K562 (cell line): Measurements from ENCODE around the gene KCNJ2. TPM values are rescaled to one million over a fixed set of nuclear protein-coding genes. Genes with fewer than 3 reads are reported as not detected.

ENCODE experiments used
- ATAC-seq: fragments of 200-7000 bp; cut with Tn5 transposase; 3 replicates; pipeline ENCODE4 v1.9.1; 2020; ENCODE audit warnings: moderate library complexity
- BruUV-seq: library from RNA; stranded (reverse); fragments of 400-500 nt; replicated peaks from 2 replicates; lab custom pipeline; 2021; lab: Mats Ljungman, UMichigan
- CTCF ChIA-PET: fragments of 300-600 bp; formaldehyde crosslinking; extraction: SDS; loops from one replicate; lab custom pipeline; 2021; ENCODE audit warnings: low intra/inter-chr PET ratio; lab: Yijun Ruan, JAX
- POLR2A ChIA-PET: fragments of 300-600, 350-650 bp; sonication (Branson Sonifier 250); formaldehyde crosslinking; extraction: SDS; loops from one replicate; lab custom pipeline; 2021; ENCODE audit warnings: antibody characterized with exemption, inconsistent platforms; lab: Yijun Ruan, JAX
- DNase-seq, 4 experiments: peaks; one replicate each; pipeline versions ENCODE4 v3.0.0 to v3.0.0-alpha.2; 2011 to 2018; ENCODE audit warnings: low spot score in 3 of 4, mixed read lengths in 3 of 4; ENCODE audit errors: extremely low read depth in 1 of 4
- FAIRE-seq: peaks from 2 replicates; lab custom pipeline; 2011; peaks lifted over from hg19 to GRCh38; lab: Jason Lieb, UNC
- H2AFZ ChIP-seq: 2 replicates; pipeline ENCODE4 v1.6.0; 2011; ENCODE audit warnings: low read depth, low read length, control low read depth, inconsistent platforms
- H3K27ac ChIP-seq: fragments of 200-600 bp; 3 replicates; pipeline ENCODE4 v1.8.0; 2011; ENCODE audit warnings: low read depth, mild to moderate bottlenecking, control low read depth, inconsistent platforms, low read length, moderate library complexity, mixed read lengths; ENCODE audit errors: extremely low read depth
- H3K27me3 ChIP-seq, 2 experiments: fragments of 300-600 bp in 1 of 2; 2 replicates in 1 of 2; 3 replicates in 1 of 2; pipeline versions ENCODE4 v1.6.0 to v1.8.0; 2011; ENCODE audit warnings: inconsistent platforms in 2 of 2, low read length in 2 of 2, mild to moderate bottlenecking in 1 of 2, mixed read lengths in 1 of 2, moderate library complexity in 1 of 2; ENCODE audit not compliant: control insufficient read depth in 2 of 2, insufficient read depth in 2 of 2
- H3K36me3 ChIP-seq: fragments of 300-600 bp; 3 replicates; pipeline ENCODE4 v1.8.0; 2011; ENCODE audit warnings: mild to moderate bottlenecking, low read length, inconsistent platforms; ENCODE audit not compliant: control insufficient read depth, insufficient read depth
- H3K4me1 ChIP-seq, 2 experiments: fragments of 200-600 bp in 1 of 2; replicated peaks in 1 of 2; 2 replicates in 1 of 2; 3 replicates in 1 of 2; pipeline versions ENCODE4 v1.5.1 to v1.8.0; 2011; ENCODE audit warnings: inconsistent platforms in 2 of 2, low read length in 2 of 2, mild to moderate bottlenecking in 1 of 2, mixed read lengths in 1 of 2, moderate library complexity in 1 of 2; ENCODE audit not compliant: control insufficient read depth in 2 of 2, insufficient read depth in 2 of 2
- H3K4me2 ChIP-seq: 2 replicates; pipeline ENCODE4 v1.6.1; 2011; ENCODE audit warnings: low read length, control low read depth, inconsistent platforms, mixed read lengths; ENCODE audit not compliant: insufficient read depth
- H3K4me3 ChIP-seq: fragments of 200-600 bp; sonication (generic), shearing (Covaris generic); 2 replicates; pipeline ENCODE4 v1.5.1; 2016; ENCODE audit warnings: control low read depth, inconsistent platforms
- H3K79me2 ChIP-seq: fragments of 200-600 bp; 3 replicates; pipeline ENCODE4 v1.8.0; 2011; ENCODE audit warnings: low read length, inconsistent platforms; ENCODE audit not compliant: control insufficient read depth, insufficient read depth
- H3K9ac ChIP-seq, 2 experiments: 2 replicates each; pipeline versions ENCODE4 v1.6.0 to v1.6.1; 2011; ENCODE audit warnings: low read depth in 2 of 2, low read length in 2 of 2, control low read depth in 1 of 2, inconsistent platforms in 1 of 2, mild to moderate bottlenecking in 1 of 2, mixed read lengths in 1 of 2; ENCODE audit not compliant: insufficient read depth in 1 of 2
- H3K9me1 ChIP-seq: one replicate; pipeline ENCODE4 v1.6.0; 2011; ENCODE audit warnings: inconsistent platforms, mild to moderate bottlenecking, low read length, moderate library complexity; ENCODE audit not compliant: control insufficient read depth, insufficient read depth
- H3K9me3 ChIP-seq: replicated peaks from 2 replicates; pipeline ENCODE4 v1.5.1; 2011; ENCODE audit warnings: low read depth, low read length, inconsistent platforms; ENCODE audit not compliant: control insufficient read depth, insufficient read depth
- H4K20me1 ChIP-seq: replicated peaks from 2 replicates; pipeline ENCODE4 v1.6.1; 2011; ENCODE audit warnings: low read length, inconsistent platforms, mixed read lengths; ENCODE audit not compliant: control insufficient read depth, insufficient read depth
- BRCA1 ChIP-seq, 2 experiments: fragments of 450-650 bp in 1 of 2; sonication (generic) in 1 of 2; formaldehyde crosslinking in 1 of 2; IDR thresholded peaks; 2 replicates each; pipeline versions ENCODE4 v1.5.0 to v1.6.1; 2017 to 2020; ENCODE audit warnings: mild to moderate bottlenecking in 1 of 2, missing genetic modification reagents in 1 of 2
- DNMT1 ChIP-seq: fragments of 450-650 bp; IDR thresholded peaks from 2 replicates; pipeline ENCODE4 v1.6.1; 2016; ENCODE audit warnings: antibody characterized with exemption, mild to moderate bottlenecking
- E2F3 ChIP-seq: fragments of 250-450 bp; sonication (Bioruptor Pico); IDR thresholded peaks from 2 replicates; pipeline ENCODE4 v1.4.0; 2020; ENCODE audit warnings: mild to moderate bottlenecking
- ELK1 ChIP-seq: sonication (generic); formaldehyde crosslinking; IDR thresholded peaks from 2 replicates; pipeline ENCODE4 v1.8.1; 2022; ENCODE audit warnings: missing genetic modification reagents
- GABPA ChIP-seq: fragments of 200-800 bp; sonication (Bioruptor generic); conservative IDR thresholded peaks from 2 replicates; pipeline ENCODE4 v1.6.1; 2016; ENCODE audit warnings: low read depth, missing genetic modification characterization, missing compliant biosample characterization
- GATAD2A ChIP-seq: fragments of 450-650 bp; IDR thresholded peaks from 2 replicates; pipeline ENCODE4 v1.6.1; 2017
- HMG20B ChIP-seq: fragments of 250-450 bp; sonication (Bioruptor Pico); IDR thresholded peaks from 2 replicates; pipeline ENCODE4 v1.5.0; 2021; ENCODE audit warnings: mild to moderate bottlenecking
- KDM2B ChIP-seq: fragments of 250-450 bp; sonication (Bioruptor Pico); IDR thresholded peaks from 2 replicates; pipeline ENCODE4 v1.8.0; 2021; ENCODE audit warnings: mild to moderate bottlenecking, moderate library complexity
- KLF13 ChIP-seq: fragments of 450-650 bp; IDR thresholded peaks from 2 replicates; pipeline ENCODE4 v1.6.1; 2016; ENCODE audit warnings: missing genetic modification characterization, low read depth, mild to moderate bottlenecking, missing compliant biosample characterization, moderate library complexity, borderline replicate concordance
- LEF1 ChIP-seq: fragments of 450-650 bp; IDR thresholded peaks from 2 replicates; pipeline ENCODE4 v1.6.1; 2016; ENCODE audit warnings: mild to moderate bottlenecking
- NFYB ChIP-seq: IDR thresholded peaks from 2 replicates; pipeline ENCODE4 v1.6.1; 2011; ENCODE audit warnings: mild to moderate bottlenecking, moderate library complexity; ENCODE audit not compliant: insufficient read length; ENCODE audit errors: extremely low read depth
- ZNF740 ChIP-seq, 3 experiments: fragments of 200-800 bp in 1 of 3; sonication (Bioruptor generic) in 1 of 3; sonication (generic) in 1 of 3; formaldehyde crosslinking in 1 of 3; IDR thresholded peaks; 2 replicates each; pipeline versions ENCODE4 v1.6.1 to v1.8.0; 2016 to 2022; ENCODE audit warnings: mild to moderate bottlenecking in 2 of 3, missing compliant biosample characterization in 2 of 3, missing genetic modification characterization in 2 of 3, missing genetic modification reagents in 1 of 3
- ZNF76 ChIP-seq: fragments of 250-450 bp; sonication (Bioruptor Pico); IDR thresholded peaks from 2 replicates; pipeline ENCODE4 v1.4.0; 2020; ENCODE audit warnings: mild to moderate bottlenecking, moderate library complexity, borderline replicate concordance
- ZNF79 ChIP-seq: fragments of 250-450 bp; sonication (Bioruptor Pico); IDR thresholded peaks from 2 replicates; pipeline ENCODE4 v1.4.0; 2020; ENCODE audit warnings: low read depth, mild to moderate bottlenecking, moderate library complexity
- WGBS: fragments of 100-300 bp; shearing (Covaris generic); methylation state at CpG from one replicate; pipeline ENCODE4 v1.1.6; 2016; ENCODE audit warnings: low coverage, mixed read lengths; ENCODE audit not compliant: insufficient coverage; ENCODE audit errors: missing lambda C conversion rate; 5-methylcytosine and 5-hydroxymethylcytosine counted together
- in situ Hi-C: fragments of 300-500 bp; cut with MboI; formaldehyde crosslinking; loops from 4 replicates; pipeline ENCODE4 v1.15.0; 2018; ENCODE audit warnings: inconsistent platforms, mixed read lengths
- intact Hi-C: fragments of 100-400 bp; cut with micrococcal nuclease; formaldehyde crosslinking; loops from 2 replicates; pipeline ENCODE4 v1.14.2; 2022
- polyA plus RNA-seq, 8 experiments: library from polyadenylated mRNA; depleted of rRNA in 4 of 8; stranded (reverse) in 5 of 8; unstranded in 3 of 8; fragments of >200 nt; fragmentation: Nextera tagmentation in 2 of 8; fragmentation: Illumina TruSeq in 1 of 8; extraction: Ambion mirVana in 2 of 8; extraction: Trizol in 1 of 8; gene quantifications; 2 replicates each; pipeline versions ENCODE4 v1.2.1 to v1.2.3, GENCODE V29; 2011 to 2014; ENCODE audit warnings: inconsistent platforms in 1 of 8, missing spikeins in 1 of 8
- total RNA-seq, 7 experiments: library from RNA; depleted of rRNA in 6 of 7; stranded (reverse); fragments of >200 nt in 6 of 7; fragmentation: Illumina TruSeq in 2 of 7; extraction: Trizol in 2 of 7; gene quantifications; 2 replicates each; pipeline versions ENCODE4 v1.2.1 to v1.2.3, GENCODE V29; 2011 to 2021; ENCODE audit warnings: low replicate concordance in 1 of 7

Gene KCNJ2
- total and polyA plus RNA-seq, 9 of the 15 experiments (the other 6 are each of a cell fraction or from before 2014, with no cell fraction given) = not detected

DNA sequence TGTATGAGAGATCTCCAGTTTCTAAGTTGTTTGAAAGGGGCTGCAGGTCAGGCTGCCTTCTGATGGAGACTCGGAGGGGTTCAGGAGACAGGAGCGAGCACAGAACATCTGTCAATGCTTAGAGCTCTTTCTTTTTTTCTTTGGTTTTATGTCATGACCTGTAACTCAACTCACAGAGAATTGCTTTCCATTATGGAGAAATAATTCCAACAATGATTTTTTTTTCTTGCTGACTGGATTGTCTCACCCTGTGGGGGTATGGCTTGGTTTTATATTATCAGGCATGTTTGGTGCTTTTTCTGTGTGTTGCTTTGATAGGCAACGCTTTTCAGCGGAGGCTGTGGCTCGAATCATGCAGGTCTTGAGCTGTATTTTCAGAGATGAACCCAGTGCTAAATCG lies 10.7 kb upstream of the KCNJ2 start (continued):
- TF ChIP-seq LEF1 = no peak

GRCh38 chr17:70159980-70160379 lies 9.4 kb upstream of the KCNJ2 start:
- no peak for DNase-seq
- no peak overlapping the region for H2AFZ ChIP-seq
- ChIA-PET CTCF (no interaction called here), POLR2A (no interaction called here)
- no peaks in the 10 kb centered on the region for H3K9me1 ChIP-seq
- H3K79me2 ChIP-seq = no peaks in the 10 kb centered on the region
- in situ Hi-C loops (no loop called here), intact Hi-C loops (loop anchor here (10.0 kb wide), 2 partner anchors 345 to 555 kb away; no protein-coding TSS in a partner anchor)
- H3K9me3 ChIP-seq = no peaks in the 10 kb centered on the region
- BruUV-seq = no TSS peak
- no peak overlapping the region for H3K4me2 ChIP-seq
- no peak for FAIRE-seq
- no peaks in the 10 kb centered on the region for H4K20me1 ChIP-seq
- H3K27ac ChIP-seq = no peak overlapping the region
- no peaks in the 10 kb centered on the region for H3K36me3 ChIP-seq
- ATAC-seq = no peak
- 0% methylated on average over 2 of the region's 2 CpGs for WGBS
- TF ChIP-seq ZNF76 (CRISPR knock-in tag) = no peak
- no peak for TF ChIP-seq ZNF79 (CRISPR knock-in tag)
- TF ChIP-seq GABPA = no peak
- no peak for TF ChIP-seq BRCA1 (IDR thresholded peaks at IDR 0.05)
- no peak for TF ChIP-seq BRCA1 (CRISPR knock-in tag; IDR thresholded peaks at IDR 0.05)
- no peak for TF ChIP-seq E2F3 (CRISPR knock-in tag)
- no peak for TF ChIP-seq GATAD2A
- no peak for TF ChIP-seq NFYB
- no peak for TF ChIP-seq ZNF740 (CRISPR knock-in tag; IDR thresholded peaks at IDR 0.05)
- TF ChIP-seq ZNF740 (tag; IDR thresholded peaks at IDR 0.05) = no peak
- no peak for TF ChIP-seq KDM2B (CRISPR knock-in tag)
- no peak for TF ChIP-seq ELK1 (CRISPR knock-in tag)
- TF ChIP-seq KLF13 (tag) = no peak
- no peak for TF ChIP-seq DNMT1
- no peak for TF ChIP-seq HMG20B (CRISPR knock-in tag)
- H3K9ac ChIP-seq = no peak overlapping the region
- H3K4me1 ChIP-seq = no peaks in the 10 kb centered on the region
- no peaks in the 10 kb centered on the region for H3K27me3 ChIP-seq
- no peak overlapping the region for H3K4me3 ChIP-seq
